CD4-positive, alpha-beta memory T cell (primary cell): ENCODE data around the gene AGAP1. TPM values are rescaled to one million over a fixed set of nuclear protein-coding genes. Genes with fewer than 3 reads are reported as not detected.

Experiments used
- CTCF ChIA-PET: fragments of 350-600 bp; sonication (Branson Sonifier 250); formaldehyde crosslinking; loops from one replicate; lab custom pipeline; 2021; ENCODE audit warnings: inconsistent platforms; ENCODE audit not compliant: partially characterized antibody; lab: Charles Lee
- POLR2A ChIA-PET: fragments of 350-600 bp; sonication (Branson Sonifier 250); formaldehyde crosslinking; loops from one replicate; lab custom pipeline; 2021; ENCODE audit not compliant: partially characterized antibody; lab: Charles Lee
- DNase-seq, 5 donors: peaks; one replicate each; pipeline versions ENCODE4 v3.0.0 to v3.0.0-alpha.2; 2020 to 2022; ENCODE audit warnings: mixed read lengths in 1 of 5
- H3K27ac ChIP-seq: one replicate; pipeline ENCODE4 v1.7.0; 2013; ENCODE audit warnings: low read depth, low read length
- H3K27me3 ChIP-seq: 2 replicates; pipeline ENCODE4 v1.7.0; 2013; ENCODE audit warnings: mild to moderate bottlenecking, low read length, moderate library complexity; ENCODE audit not compliant: insufficient read depth
- H3K36me3 ChIP-seq: 2 replicates; pipeline ENCODE4 v1.7.0; 2013; ENCODE audit warnings: mild to moderate bottlenecking, low read length, moderate library complexity; ENCODE audit not compliant: insufficient read depth
- H3K4me1 ChIP-seq: 2 replicates; pipeline ENCODE4 v1.7.0; 2013; ENCODE audit warnings: mild to moderate bottlenecking, low read length, moderate library complexity; ENCODE audit not compliant: insufficient read depth
- H3K4me3 ChIP-seq, 2 donors: one replicate each; pipeline ENCODE4 v1.7.0; 2013; ENCODE audit warnings: low read length in 2 of 2, mild to moderate bottlenecking in 1 of 2
- H3K9me3 ChIP-seq, 2 donors: one replicate each; pipeline ENCODE4 v1.7.0; 2013; ENCODE audit warnings: low read length in 2 of 2, control low read depth in 1 of 2; ENCODE audit not compliant: control insufficient read depth in 1 of 2
- H3K27ac Mint-ChIP-seq, 7 donors: one replicate each; pipeline ENCODE4 v1.8.0; 2020 to 2021; ENCODE audit warnings: mixed read lengths in 7 of 7, mild to moderate bottlenecking in 6 of 7, inconsistent platforms in 3 of 7, moderate library complexity in 3 of 7
- H3K27me3 Mint-ChIP-seq, 2 donors: one replicate each; pipeline ENCODE4 v1.8.0; 2020 to 2021; ENCODE audit warnings: mixed read lengths in 2 of 2
- H3K36me3 Mint-ChIP-seq, 2 donors: one replicate each; pipeline ENCODE4 v1.8.0; 2020 to 2021; ENCODE audit warnings: mixed read lengths in 2 of 2, inconsistent platforms in 1 of 2, mild to moderate bottlenecking in 1 of 2
- H3K4me1 Mint-ChIP-seq, 4 donors: one replicate each; pipeline ENCODE4 v1.8.0; 2020 to 2021; ENCODE audit warnings: mixed read lengths in 4 of 4, mild to moderate bottlenecking in 1 of 4
- H3K4me3 Mint-ChIP-seq, 8 donors: one replicate each; pipeline ENCODE4 v1.8.0; 2020 to 2021; ENCODE audit warnings: mixed read lengths in 8 of 8, mild to moderate bottlenecking in 7 of 8, moderate library complexity in 6 of 8, inconsistent platforms in 3 of 8
- H3K9me3 Mint-ChIP-seq, 8 donors: one replicate each; pipeline ENCODE4 v1.8.0; 2020 to 2021; ENCODE audit warnings: mixed read lengths in 8 of 8, mild to moderate bottlenecking in 5 of 8, inconsistent platforms in 3 of 8, moderate library complexity in 1 of 8
- intact Hi-C: fragments of 100-400 bp; cut with micrococcal nuclease; formaldehyde crosslinking; loops from one replicate; pipeline ENCODE4 v1.15.1; 2023
- polyA plus RNA-seq, 2 donors: library from polyadenylated mRNA; unstranded; fragments of 300-500 nt; fragmentation: Illumina TruSeq; gene quantifications; one replicate each; pipeline ENCODE4 v1.2.3, GENCODE V29; 2021
- total RNA-seq, 2 experiments: library from RNA; stranded (reverse); gene quantifications; one replicate each; pipeline ENCODE4 v1.2.3, GENCODE V29; 2021

The AGAP1 gene
- total RNA-seq (1 to 10 TPM; 2.4 to 2.9 TPM), polyA plus RNA-seq (1 to 10 TPM in 1 of 2 donors, under 1 TPM in 1; 0.24 to 1.4 TPM)

DNA sequence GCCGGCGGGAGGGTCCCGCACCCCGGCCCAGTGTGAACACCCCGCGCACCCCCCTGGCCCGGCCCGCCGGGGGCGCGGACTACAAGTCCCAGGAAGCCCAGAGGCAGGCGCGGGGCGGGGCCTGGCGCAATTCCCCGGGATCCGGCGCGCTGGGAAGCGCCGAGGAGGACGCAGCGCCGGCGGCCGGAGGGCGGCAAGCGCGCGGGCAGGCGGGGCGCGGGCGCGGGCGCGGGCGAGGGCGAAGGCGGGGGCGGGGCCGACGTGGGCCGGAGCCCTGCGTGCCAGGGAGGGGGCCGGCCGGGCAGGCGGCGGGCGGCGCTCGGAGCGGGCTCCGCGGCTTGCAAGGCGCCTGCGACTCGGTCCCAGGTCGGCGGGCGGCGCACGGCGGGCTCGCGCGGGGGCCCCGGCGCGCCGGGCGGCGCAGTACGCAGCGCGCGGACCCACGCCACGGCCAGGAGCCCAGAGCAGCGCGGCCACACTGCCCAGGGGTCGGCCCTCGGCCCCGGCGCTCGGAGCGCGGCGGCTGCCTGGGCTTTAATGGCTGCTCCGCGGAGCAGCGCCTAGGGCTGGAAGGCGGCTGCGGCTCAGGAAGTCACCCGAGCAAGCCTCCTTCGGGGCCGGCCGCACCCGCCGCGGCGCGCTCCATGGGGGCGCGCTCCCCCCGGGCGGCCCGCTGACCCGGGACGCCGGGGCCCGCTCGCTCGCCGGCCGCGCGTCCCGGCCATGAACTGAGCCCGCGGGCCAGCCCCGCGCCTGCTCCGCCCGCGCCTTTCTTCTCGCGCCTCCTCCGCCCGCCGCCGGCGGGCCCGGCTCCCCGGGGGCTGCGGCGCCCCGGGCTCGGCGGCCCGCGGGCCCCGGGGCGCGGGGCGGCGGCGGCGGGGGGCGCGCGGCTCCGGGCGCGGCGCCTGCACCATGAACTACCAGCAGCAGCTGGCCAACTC lies at the start of gene AGAP1:
Gene AGAP1, plus strand, starts transcription at position 269 of the 941 bp plus-strand sequence.
- Mint-ChIP-seq H3K27ac (peak within 1 kb of the TSS in 1 of 7 donors; percentile 70), H3K27me3 (peaks cover 42 to 48% of the 10 kb centered on the region in 2 donors), H3K4me3 (peak within 1 kb of the TSS; percentile 79 to 89 (median 83)), H3K9me3 (peaks cover 0 to 2% (median 0%) of the 10 kb centered on the region in 8 donors), H3K4me1 (peaks cover 7 to 25% (median 15%) of the 10 kb centered on the region in 4 donors), H3K36me3 (peaks cover 0 to 3% of the 10 kb centered on the region in 2 donors)
- H3K4me3 ChIP-seq, result no peak within 1 kb of the TSS
- no peaks in the 10 kb centered on the region for H3K9me3 ChIP-seq
- intact Hi-C loops, result no loop called here
- no peaks in the 10 kb centered on the region for H3K36me3 ChIP-seq
- H3K27ac ChIP-seq, result no peak within 1 kb of the TSS
- DNase-seq, result peak in 1 of 5 donors; percentile 6
- no peaks in the 10 kb centered on the region for H3K4me1 ChIP-seq
- ChIA-PET CTCF (no interaction called here), POLR2A (no interaction called here)
- H3K27me3 ChIP-seq, result no peaks in the 10 kb centered on the region

DNA sequence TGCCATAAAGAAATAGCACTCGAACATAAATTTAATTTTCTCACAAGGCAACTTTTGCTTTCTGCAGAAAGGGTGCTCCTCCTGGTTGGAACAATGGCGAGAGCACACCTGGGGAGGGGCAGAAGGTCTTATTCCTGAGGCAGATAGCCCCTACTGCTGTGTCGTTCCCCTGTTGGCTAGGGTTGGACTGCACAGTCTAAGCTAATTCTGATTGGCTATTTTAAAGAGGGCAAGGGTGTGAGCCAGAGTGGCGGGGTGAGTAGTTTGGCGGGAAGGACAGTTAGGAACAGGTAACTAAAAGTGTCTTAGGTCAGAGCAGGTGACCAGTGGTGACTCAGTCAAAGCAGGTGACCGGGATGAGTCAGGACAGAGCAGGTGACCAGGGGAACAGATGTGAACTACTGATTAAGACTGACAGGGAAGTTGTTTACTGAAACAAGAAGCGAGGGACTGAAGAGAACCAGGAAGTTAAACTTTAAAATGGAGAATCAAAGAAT lies 49.7 kb upstream of the AGAP1 start:
- Histone ChIP-seq H3K27me3 (no peaks in the 10 kb centered on the region), H3K36me3 (no peaks in the 10 kb centered on the region), H3K27ac (no peak overlapping the region), H3K4me3 (no peak overlapping the region), H3K4me1 (no peaks in the 10 kb centered on the region), H3K9me3 (no peaks in the 10 kb centered on the region)
- Mint-ChIP-seq H3K4me1 (peaks cover 0 to 3% (median 0%) of the 10 kb centered on the region in 4 donors), H3K4me3 (no peak overlapping the region), H3K27me3 (peaks cover 6 to 10% of the 10 kb centered on the region in 2 donors), H3K36me3 (no peaks in the 10 kb centered on the region), H3K27ac (no peak overlapping the region), H3K9me3 (peaks cover 0 to 6% (median 2%) of the 10 kb centered on the region in 8 donors)
- intact Hi-C loops, result no loop called here
- POLR2A ChIA-PET, result no interaction called here
- DNase-seq, result no peak
- CTCF ChIA-PET, result no interaction called here

DNA sequence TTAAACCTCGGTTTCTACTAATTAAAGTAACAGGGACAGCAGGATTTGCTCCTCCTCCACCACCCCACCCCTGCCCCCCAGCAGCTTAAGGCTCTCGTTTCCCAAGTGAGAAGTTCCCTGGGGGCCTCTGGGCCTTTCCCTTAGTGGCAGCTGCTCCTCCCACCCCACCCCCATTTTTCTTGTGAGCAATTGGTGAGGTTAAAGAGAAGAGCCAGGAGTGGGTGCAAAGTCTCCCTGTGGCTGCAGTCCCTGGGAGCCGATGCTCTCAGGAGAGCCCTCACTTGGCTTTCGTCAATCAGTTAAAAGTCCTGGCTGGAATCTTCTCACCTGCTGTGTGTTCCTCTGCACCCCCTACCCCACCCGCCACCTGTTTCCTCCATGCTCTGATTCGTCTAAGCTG lies 48.7 kb upstream of the AGAP1 start:
- peaks cover 3 to 10% of the 10 kb centered on the region in 2 donors for H3K27me3 Mint-ChIP-seq
- Histone ChIP-seq H3K4me1 (no peaks in the 10 kb centered on the region), H3K27me3 (no peaks in the 10 kb centered on the region), H3K4me3 (no peak overlapping the region), H3K27ac (no peak overlapping the region), H3K36me3 (no peaks in the 10 kb centered on the region), H3K9me3 (no peaks in the 10 kb centered on the region)
- intact Hi-C loops, result no loop called here
- H3K27ac Mint-ChIP-seq, result no peak overlapping the region
- H3K4me1 Mint-ChIP-seq, result peaks cover 0 to 3% (median 0%) of the 10 kb centered on the region in 4 donors
- no peak overlapping the region for H3K4me3 Mint-ChIP-seq
- H3K36me3 Mint-ChIP-seq, result no peaks in the 10 kb centered on the region
- DNase-seq, result no peak
- CTCF ChIA-PET, result no interaction called here
- H3K9me3 Mint-ChIP-seq, result peaks cover 0 to 6% (median 2%) of the 10 kb centered on the region in 8 donors
- POLR2A ChIA-PET, result no interaction called here

DNA sequence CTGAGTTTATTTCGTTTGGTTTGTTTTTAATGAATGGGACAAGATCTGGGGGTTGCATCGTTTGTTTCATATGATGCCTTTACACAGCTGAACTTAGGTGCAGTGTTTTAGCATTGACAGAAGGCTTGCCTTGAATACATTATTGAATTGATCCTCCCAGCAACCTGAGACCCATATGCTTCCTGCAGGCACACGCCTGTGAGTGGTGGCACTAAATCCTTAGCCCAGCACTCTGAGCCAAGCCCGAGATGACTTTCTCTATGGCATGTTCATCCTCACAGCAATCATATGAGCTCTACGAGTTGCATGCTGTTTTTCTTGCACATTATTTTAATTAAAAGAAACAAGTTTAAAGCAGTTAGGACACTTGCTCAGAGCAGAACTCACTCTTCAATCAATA lies 47.8 kb upstream of the AGAP1 start:
- Histone ChIP-seq H3K4me1 (no peaks in the 10 kb centered on the region), H3K36me3 (no peaks in the 10 kb centered on the region), H3K27ac (no peak overlapping the region), H3K4me3 (no peak overlapping the region), H3K27me3 (no peaks in the 10 kb centered on the region), H3K9me3 (no peaks in the 10 kb centered on the region)
- DNase-seq, result no peak
- peaks cover 0 to 3% (median 0%) of the 10 kb centered on the region in 4 donors for H3K4me1 Mint-ChIP-seq
- peaks cover 0 to 6% (median 2%) of the 10 kb centered on the region in 8 donors for H3K9me3 Mint-ChIP-seq
- H3K36me3 Mint-ChIP-seq, result no peaks in the 10 kb centered on the region
- peaks cover 2 to 10% of the 10 kb centered on the region in 2 donors for H3K27me3 Mint-ChIP-seq
- ChIA-PET CTCF (no interaction called here), POLR2A (no interaction called here)
- H3K4me3 Mint-ChIP-seq, result no peak overlapping the region
- intact Hi-C loops, result no loop called here
- no peak overlapping the region for H3K27ac Mint-ChIP-seq

DNA sequence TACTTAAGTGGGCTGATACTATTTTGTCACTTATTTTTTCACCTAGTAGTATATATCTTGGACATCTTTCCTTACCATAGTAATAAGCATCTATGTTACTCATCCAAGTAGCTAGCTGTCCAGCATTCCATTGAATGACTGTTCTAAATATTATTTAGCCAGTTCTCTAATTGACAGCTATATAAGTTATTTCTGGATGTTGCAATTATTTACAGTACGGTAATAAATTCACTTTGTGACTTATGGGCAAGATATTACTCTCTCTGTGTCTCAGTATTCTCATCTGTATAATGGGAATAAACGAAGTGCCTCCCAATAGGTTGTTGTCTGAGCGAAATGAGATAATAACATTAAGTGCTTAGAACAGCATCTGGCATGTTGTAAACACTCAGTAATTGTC lies 46.6 kb upstream of the AGAP1 start:
- POLR2A ChIA-PET, result no interaction called here
- CTCF ChIA-PET, result no interaction called here
- H3K9me3 Mint-ChIP-seq, result peaks cover 0 to 6% (median 2%) of the 10 kb centered on the region in 8 donors
- intact Hi-C loops, result no loop called here
- H3K4me1 Mint-ChIP-seq, result peaks cover 0 to 3% (median 0%) of the 10 kb centered on the region in 4 donors
- peaks cover 3 to 11% of the 10 kb centered on the region in 2 donors for H3K27me3 Mint-ChIP-seq
- no peaks in the 10 kb centered on the region for H3K27me3 ChIP-seq
- H3K36me3 Mint-ChIP-seq, result no peaks in the 10 kb centered on the region
- H3K27ac Mint-ChIP-seq, result no peak overlapping the region
- H3K9me3 ChIP-seq, result no peaks in the 10 kb centered on the region
- no peak overlapping the region for H3K4me3 Mint-ChIP-seq
- no peak overlapping the region for H3K4me3 ChIP-seq
- DNase-seq, result no peak
- no peaks in the 10 kb centered on the region for H3K36me3 ChIP-seq
- no peaks in the 10 kb centered on the region for H3K4me1 ChIP-seq
- H3K27ac ChIP-seq, result no peak overlapping the region

DNA sequence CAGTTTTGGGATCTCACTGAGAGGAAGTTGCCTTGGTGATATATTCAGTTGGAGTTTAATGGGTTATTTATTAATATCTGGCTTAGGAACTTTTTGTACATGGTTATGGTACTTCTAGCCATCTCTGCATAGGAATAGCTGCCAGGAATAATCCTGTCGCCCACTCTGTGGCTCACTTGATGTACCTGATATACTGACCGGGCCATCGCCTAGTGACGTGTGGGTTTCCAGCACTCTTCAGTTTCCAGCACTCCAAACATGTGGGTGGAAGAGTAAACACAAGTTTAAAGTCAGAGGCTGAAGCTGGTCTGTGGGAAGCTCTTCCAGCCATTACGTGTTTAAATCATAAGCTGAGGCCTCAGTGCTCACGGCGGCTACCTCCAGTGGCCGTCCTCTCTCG lies 44.3 kb upstream of the AGAP1 start:
- Mint-ChIP-seq H3K27me3 (peaks cover 7 to 9% of the 10 kb centered on the region in 2 donors), H3K9me3 (peaks cover 0 to 3% (median 0%) of the 10 kb centered on the region in 8 donors), H3K27ac (no peak overlapping the region), H3K36me3 (no peaks in the 10 kb centered on the region), H3K4me1 (no peaks in the 10 kb centered on the region), H3K4me3 (no peak overlapping the region)
- no peaks in the 10 kb centered on the region for H3K27me3 ChIP-seq
- no peaks in the 10 kb centered on the region for H3K36me3 ChIP-seq
- no peaks in the 10 kb centered on the region for H3K4me1 ChIP-seq
- no peak overlapping the region for H3K4me3 ChIP-seq
- CTCF ChIA-PET, result no interaction called here
- intact Hi-C loops, result no loop called here
- DNase-seq, result no peak
- no peak overlapping the region for H3K27ac ChIP-seq
- POLR2A ChIA-PET, result no interaction called here
- no peaks in the 10 kb centered on the region for H3K9me3 ChIP-seq

DNA sequence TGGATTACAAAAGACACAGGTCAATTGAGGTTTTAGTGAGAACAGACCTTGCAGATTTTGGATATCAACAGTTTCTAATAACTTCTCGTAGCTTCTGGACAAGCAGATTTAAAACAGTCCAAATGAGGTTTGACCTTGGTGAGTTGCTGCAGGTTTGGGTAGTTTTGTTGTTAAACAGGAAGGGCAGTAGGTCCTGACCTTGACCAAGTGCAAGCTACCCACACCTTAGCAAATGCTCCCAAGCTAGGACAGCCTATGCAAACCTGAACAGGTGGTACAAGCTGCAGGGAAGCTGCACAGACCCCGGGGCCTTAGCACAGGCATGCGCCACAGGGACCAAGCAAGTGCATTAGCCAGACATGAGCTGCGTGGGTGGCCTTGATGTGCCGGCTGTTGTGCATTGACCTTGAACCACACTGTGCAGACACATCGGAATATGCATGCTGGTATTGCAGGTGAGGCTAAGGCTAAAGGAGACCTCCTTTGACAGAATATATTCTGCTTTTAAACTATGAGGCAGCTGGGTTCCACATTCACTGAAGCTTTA lies 40.2 kb upstream of the AGAP1 start:
- Mint-ChIP-seq H3K36me3 (no peaks in the 10 kb centered on the region), H3K27me3 (peaks cover 6 to 8% of the 10 kb centered on the region in 2 donors), H3K27ac (no peak overlapping the region), H3K4me1 (no peaks in the 10 kb centered on the region), H3K4me3 (no peak overlapping the region), H3K9me3 (peaks cover 0 to 3% (median 0%) of the 10 kb centered on the region in 8 donors)
- CTCF ChIA-PET, result interaction anchor here (1.2 kb wide), 1 partner anchor 12 kb away, joined by 3 read pairs; no protein-coding TSS in a partner anchor
- no peak for DNase-seq
- Histone ChIP-seq H3K27ac (no peak overlapping the region), H3K36me3 (no peaks in the 10 kb centered on the region), H3K4me3 (no peak overlapping the region), H3K4me1 (no peaks in the 10 kb centered on the region), H3K27me3 (no peaks in the 10 kb centered on the region), H3K9me3 (no peaks in the 10 kb centered on the region)
- POLR2A ChIA-PET, result no interaction called here
- intact Hi-C loops, result no loop called here
